IMR-90 (cell line): ENCODE measurements around the gene TMEM121B. TPM values are rescaled to one million over a fixed set of nuclear protein-coding genes. Genes with fewer than 3 reads are reported as not detected.
A peak's percentile ranks its signal among the peaks of the same experiment; 100 is the strongest.

Source experiments
- ATAC-seq: fragments of 200-7000 bp; cut with Tn5 transposase; 2 replicates; pipeline ENCODE4 v1.9.1; 2020; ENCODE audit warnings: low read depth, mild to moderate bottlenecking, moderate library complexity
- BruUV-seq: library from RNA; stranded (reverse); fragments of 400-500 nt; replicated peaks from 2 replicates; lab custom pipeline; 2021; lab: Mats Ljungman, UMichigan
- CTCF ChIA-PET: fragments of 300-600 bp; formaldehyde crosslinking; extraction: SDS; loops from one replicate; lab custom pipeline; 2021; ENCODE audit warnings: antibody characterized with exemption; lab: Yijun Ruan, JAX
- POLR2A ChIA-PET: fragments of 300-600 bp; sonication (Branson Sonifier 250); formaldehyde crosslinking; loops from one replicate; lab custom pipeline; 2022; ENCODE audit warnings: antibody characterized with exemption; ENCODE audit not compliant: unreplicated experiment; lab: Charles Lee
- DNase-seq: peaks from one replicate; pipeline ENCODE4 v3.0.0; 2013
- H2AFZ ChIP-seq: replicated peaks from 2 replicates; pipeline ENCODE3; 2013; ENCODE audit warnings: low read length, mild to moderate bottlenecking; ENCODE audit not compliant: poor library complexity
- H2AK5ac ChIP-seq: 2 replicates; pipeline ENCODE4 v1.6.1; 2013; ENCODE audit warnings: low read depth, low read length, inconsistent platforms
- H2AK9ac ChIP-seq: replicated peaks from 2 replicates; pipeline ENCODE3; 2013; ENCODE audit warnings: mild to moderate bottlenecking, low read depth, low read length, moderate library complexity; ENCODE audit not compliant: poor library complexity
- H2BK120ac ChIP-seq: 2 replicates; pipeline ENCODE4 v1.6.1; 2013; ENCODE audit warnings: low read depth, low read length, inconsistent platforms
- H2BK15ac ChIP-seq: 3 replicates; pipeline ENCODE4 v1.6.1; 2013; ENCODE audit warnings: low read depth, low read length, inconsistent platforms
- H2BK20ac ChIP-seq: 2 replicates; pipeline ENCODE4 v1.6.1; 2013; ENCODE audit warnings: low read depth, mild to moderate bottlenecking, inconsistent platforms, low read length, moderate library complexity
- H2BK5ac ChIP-seq: 2 replicates; pipeline ENCODE4 v1.6.1; 2013; ENCODE audit warnings: mild to moderate bottlenecking, low read depth, low read length, inconsistent platforms; ENCODE audit not compliant: poor library complexity, severe bottlenecking
- H3K14ac ChIP-seq: replicated peaks from 2 replicates; pipeline ENCODE4 v1.6.1; 2013; ENCODE audit warnings: low read depth, low read length, inconsistent platforms
- H3K18ac ChIP-seq: 2 replicates; pipeline ENCODE4 v1.6.1; 2013; ENCODE audit warnings: low read depth, low read length, control low read depth
- H3K23ac ChIP-seq: 2 replicates; pipeline ENCODE4 v1.6.1; 2013; ENCODE audit warnings: low read depth, low read length, inconsistent platforms
- H3K27ac ChIP-seq: 2 replicates; pipeline ENCODE4 v1.5.1; 2013; ENCODE audit warnings: mild to moderate bottlenecking, control low read depth, low read length; ENCODE audit not compliant: insufficient read depth
- H3K27me3 ChIP-seq: 2 replicates; pipeline ENCODE4 v1.6.1; 2013; ENCODE audit warnings: low read length; ENCODE audit not compliant: control insufficient read depth, insufficient read depth
- H3K36me3 ChIP-seq: 2 replicates; pipeline ENCODE4 v1.6.1; 2013; ENCODE audit warnings: low read length, mixed read lengths; ENCODE audit not compliant: control insufficient read depth, insufficient read depth
- H3K4ac ChIP-seq: 2 replicates; pipeline ENCODE4 v1.6.1; 2013; ENCODE audit warnings: low read depth, low read length, inconsistent platforms
- H3K4me1 ChIP-seq: 2 replicates; pipeline ENCODE4 v1.6.1; 2013; ENCODE audit warnings: low read length, mixed read lengths; ENCODE audit not compliant: control insufficient read depth, insufficient read depth
- H3K4me2 ChIP-seq: 2 replicates; pipeline ENCODE4 v1.6.1; 2013; ENCODE audit warnings: low read depth, mild to moderate bottlenecking, control low read depth, low read length, moderate library complexity
- H3K4me3 ChIP-seq: 2 replicates; pipeline ENCODE4 v1.5.1; 2013; ENCODE audit warnings: low read depth, mild to moderate bottlenecking, control low read depth, low read length, moderate library complexity; ENCODE audit not compliant: insufficient read depth
- H3K56ac ChIP-seq: 2 replicates; pipeline ENCODE4 v1.6.1; 2013; ENCODE audit warnings: low read length, inconsistent platforms; ENCODE audit not compliant: insufficient read depth; ENCODE audit errors: extremely low read depth
- H3K79me1 ChIP-seq, 2 experiments: 2 replicates each; pipeline ENCODE4 v1.6.1; 2013; ENCODE audit warnings: low read length in 2 of 2, inconsistent platforms in 1 of 2, low read depth in 1 of 2
- H3K9ac ChIP-seq: 2 replicates; pipeline ENCODE4 v1.6.1; 2013; ENCODE audit warnings: low read depth, low read length, control low read depth
- H3K9me1 ChIP-seq: 2 replicates; pipeline ENCODE4 v1.6.1; 2013; ENCODE audit warnings: low read length, inconsistent platforms; ENCODE audit not compliant: insufficient read depth
- H3K9me3 ChIP-seq: 2 replicates; pipeline ENCODE4 v1.6.1; 2013; ENCODE audit warnings: low read length; ENCODE audit not compliant: control insufficient read depth, insufficient read depth
- H4K20me1 ChIP-seq: 2 replicates; pipeline ENCODE4 v1.6.1; 2013; ENCODE audit warnings: low read length, inconsistent platforms; ENCODE audit not compliant: insufficient read depth
- H4K5ac ChIP-seq: 2 replicates; pipeline ENCODE4 v1.6.1; 2013; ENCODE audit warnings: mild to moderate bottlenecking, low read depth, low read length, control low read depth
- H4K8ac ChIP-seq, 2 experiments: 2 replicates each; pipeline ENCODE4 v1.6.1; 2013; ENCODE audit warnings: low read depth in 2 of 2, low read length in 2 of 2, control low read depth in 1 of 2, inconsistent platforms in 1 of 2
- H4K91ac ChIP-seq: 2 replicates; pipeline ENCODE4 v1.6.1; 2013; ENCODE audit warnings: low read depth, low read length, inconsistent platforms; ENCODE audit not compliant: insufficient read depth
- CTCF ChIP-seq: conservative IDR thresholded peaks from 2 replicates; pipeline ENCODE4 v1.5.1; 2012; ENCODE audit warnings: mild to moderate bottlenecking, low read depth, low read length, improper control_type of control experiment
- MAFK ChIP-seq: IDR thresholded peaks from 2 replicates; pipeline ENCODE4 v1.6.1; 2012; ENCODE audit warnings: low read depth, low read length, improper control_type of control experiment
- NFE2L2 ChIP-seq: fragments of 150-350 bp; IDR thresholded peaks from 2 replicates; pipeline ENCODE4 v1.6.1; 2016; ENCODE audit warnings: low read depth, mild to moderate bottlenecking, low read length
- RCOR1 ChIP-seq: IDR thresholded peaks from 2 replicates; pipeline ENCODE4 v1.6.1; 2012; ENCODE audit warnings: mild to moderate bottlenecking, low read length, improper control_type of control experiment; ENCODE audit not compliant: insufficient replicate concordance
- dilution Hi-C: fragments of 300-500 bp; cut with HindIII; formaldehyde crosslinking; loops from one replicate; pipeline ENCODE4 v1.14.3; 2018; ENCODE audit warnings: low sequenced_read_pairs; ENCODE audit not compliant: unreplicated experiment
- in situ Hi-C: fragments of 300-500 bp; cut with MboI; formaldehyde crosslinking; loops from 3 replicates; pipeline ENCODE4 v1.14.3; 2019; ENCODE audit warnings: low sequenced_read_pairs, inconsistent platforms, mixed read lengths
- intact Hi-C: fragments of 100-400 bp; cut with micrococcal nuclease; formaldehyde crosslinking; loops from 2 replicates; pipeline ENCODE4 v1.10.0; 2022
- polyA plus RNA-seq, 3 experiments: library from polyadenylated mRNA; depleted of rRNA; stranded (reverse); fragments of >200 nt; gene quantifications; 2 replicates each; pipeline ENCODE4 v1.2.3, GENCODE V29; 2012; ENCODE audit warnings: low replicate concordance in 1 of 3
- total RNA-seq: library from RNA; depleted of rRNA; stranded (reverse); fragments of >200 nt; gene quantifications from 2 replicates; pipeline ENCODE4 v1.2.3, GENCODE V29; 2012

The TMEM121B gene
- total and polyA plus RNA-seq, 2 of the 4 experiments (the other 2 are of a cell fraction), result under 0.01 to 0.29 TPM

DNA sequence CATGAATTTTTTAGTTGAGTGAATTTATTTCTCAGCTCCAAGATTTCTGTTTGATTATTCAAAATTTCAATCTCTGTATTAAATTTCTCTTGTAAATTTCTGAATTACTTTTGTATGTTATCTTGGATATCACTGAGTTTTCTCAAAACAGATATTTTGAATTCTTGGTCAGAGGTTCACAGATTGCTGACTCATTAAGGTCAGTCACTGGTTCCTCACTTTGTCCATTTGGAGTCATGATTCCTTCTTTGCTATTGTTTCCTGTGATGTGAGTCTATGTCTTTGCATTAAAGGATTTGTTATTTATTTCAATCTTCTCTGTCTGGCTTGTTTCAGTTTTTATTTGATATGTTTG, 46.5 kb downstream of the TMEM121B start:
- no peak for ATAC-seq

More for the DNA sequence above, 46.5 kb downstream of the TMEM121B start:
- no peak overlapping the region for H3K18ac ChIP-seq
- H3K14ac ChIP-seq, result no peak overlapping the region
- H3K9ac ChIP-seq, result no peak overlapping the region
- H3K9me1 ChIP-seq, result no peaks in the 10 kb centered on the region
- no peaks in the 10 kb centered on the region for H3K79me1 ChIP-seq
- no peak overlapping the region for H2BK5ac ChIP-seq
- H2AK5ac ChIP-seq, result no peak overlapping the region
- BruUV-seq, result no TSS peak
- no peak overlapping the region for H3K4me3 ChIP-seq
- H4K91ac ChIP-seq, result no peak overlapping the region
- no peak overlapping the region for H3K4ac ChIP-seq
- no peak overlapping the region for H4K5ac ChIP-seq
- peaks cover 3% of the 10 kb centered on the region for H3K27me3 ChIP-seq
- no peak overlapping the region for H2AK9ac ChIP-seq
- no peak overlapping the region for H2BK120ac ChIP-seq
- in situ Hi-C loops, result loop anchor here (5.0 to 25.0 kb wide), 3 partner anchors 100 to 738 kb away; no protein-coding TSS in a partner anchor
- ChIA-PET CTCF (interaction anchor here (1.1 to 4.3 kb wide), 5 partner anchors 16 to 435 kb away, joined by 3 to 24 read pairs (median 8); no protein-coding TSS in a partner anchor), POLR2A (no interaction called here)
- H3K56ac ChIP-seq, result no peak overlapping the region
- dilution Hi-C loops, result no loop called here
- no peaks in the 10 kb centered on the region for H3K36me3 ChIP-seq
- no peak overlapping the region for H3K23ac ChIP-seq
- H4K8ac ChIP-seq, result no peak overlapping the region
- peaks cover 6% of the 10 kb centered on the region for H3K4me1 ChIP-seq
- H3K27ac ChIP-seq, result no peak overlapping the region
- H2BK20ac ChIP-seq, result no peak overlapping the region
- no peak overlapping the region for H2AFZ ChIP-seq
- peak; percentile 40 for DNase-seq
- no peaks in the 10 kb centered on the region for H4K20me1 ChIP-seq
- TF ChIP-seq CTCF, result no peak
- TF ChIP-seq RCOR1, result no peak
- peak; percentile 55; the same call in 1 of the 2 replicates for TF ChIP-seq MAFK
- peak; percentile 13; the same call in 1 of the 2 replicates for TF ChIP-seq NFE2L2
- no peak overlapping the region for H3K4me2 ChIP-seq
- intact Hi-C loops, result loop anchor here (1.0 to 10.0 kb wide), 3 partner anchors 97 to 1000 kb away; partner anchors contain the start of gene PEX26
- H3K9me3 ChIP-seq, result no peaks in the 10 kb centered on the region
- H2BK15ac ChIP-seq, result no peak overlapping the region
